ENCODE results near the gene FOXP4. TPM values are rescaled to one million over a fixed set of nuclear protein-coding genes. Genes with fewer than 3 reads are reported as not detected.

Gene FOXP4
- total RNA-seq, 1 donor, result 2.2 TPM

GRCh38 chr6:41651246-41651961 lies 105.2 kb downstream of the FOXP4 start:
- H3K4me3 ChIP-seq (ENCODE audit: low read depth, low read length), result no peak overlapping the region
- TF ChIP-seq CTCF (IDR thresholded peaks at IDR 0.05; ENCODE audit: insufficient read depth, low read depth, low read length), result no peak
- no peak for DNase-seq (ENCODE audit: low read depth)

Small RNAs within 50 kb of the gene (small RNA-seq; reads per million reads assigned to genes)
- gene MIR4641, result not detected

Other genes with a start within 250 kb of the FOXP4 start
- not detected in 2 replicates for gene NCR2, start 210.8 kb upstream of the FOXP4 start, total RNA-seq
- gene MDFI, start 92.1 kb downstream of the FOXP4 start, total RNA-seq, result not detected in 2 replicates
- 3.0 and 5.2 TPM in 2 replicates for gene TFEB, start 189.2 kb downstream of the FOXP4 start, total RNA-seq
- gene PGC, start 201.0 kb downstream of the FOXP4 start, total RNA-seq, result not detected in 2 replicates
- 1.3 TPM in 2 replicates for gene FRS3, start 233.5 kb downstream of the FOXP4 start, total RNA-seq
- 0.64 and 0.86 TPM in 2 replicates for gene PRICKLE4, start 234.4 kb downstream of the FOXP4 start, total RNA-seq
- gene TOMM6, start 241.3 kb downstream of the FOXP4 start, total RNA-seq, result 67.3 and 70.0 TPM in 2 replicates